Measurements from ENCODE around the gene RNF213.

RNF213 gene

DNA sequence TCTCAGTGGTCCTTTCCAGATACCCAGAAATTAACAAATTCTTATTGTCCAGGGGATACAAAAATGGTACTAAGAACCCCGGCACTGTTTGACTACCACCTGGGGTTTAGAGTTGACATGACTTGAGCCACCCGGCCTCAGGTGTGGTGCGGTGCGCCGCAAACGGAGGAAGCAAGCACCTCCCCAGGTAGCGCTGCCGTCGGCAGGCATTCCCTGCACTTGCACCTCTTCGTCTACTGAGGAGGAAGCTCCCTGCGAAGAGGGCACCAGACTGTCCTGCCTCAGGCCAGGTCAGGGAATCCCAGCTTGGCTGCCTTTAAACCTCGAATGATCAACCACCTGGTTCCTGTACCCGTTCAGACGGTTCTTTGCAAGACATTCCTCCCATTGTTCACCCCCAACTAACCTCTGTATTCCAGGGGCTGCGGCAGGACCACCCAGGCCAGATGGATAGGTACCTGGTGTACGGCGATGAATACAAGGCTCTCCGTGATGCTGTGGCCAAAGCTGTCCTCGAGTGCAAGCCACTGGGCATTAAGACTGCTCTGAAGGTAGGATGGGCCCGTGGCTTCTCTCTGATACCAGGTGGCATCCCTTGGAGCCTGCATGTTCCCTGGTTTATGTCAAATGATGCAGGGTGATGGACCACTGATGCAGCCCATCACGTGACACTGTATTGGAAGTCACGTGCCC is 113.5 kb downstream of the RNF213 start:
- no peak for DNase-seq (ENCODE audit: extremely low read depth, insufficient read length)
- peaks cover 52% of the 10 kb centered on the region for H3K36me3 ChIP-seq (ENCODE audit: control insufficient read depth, insufficient read depth, low read length)
- TF ChIP-seq, protein P1, sequence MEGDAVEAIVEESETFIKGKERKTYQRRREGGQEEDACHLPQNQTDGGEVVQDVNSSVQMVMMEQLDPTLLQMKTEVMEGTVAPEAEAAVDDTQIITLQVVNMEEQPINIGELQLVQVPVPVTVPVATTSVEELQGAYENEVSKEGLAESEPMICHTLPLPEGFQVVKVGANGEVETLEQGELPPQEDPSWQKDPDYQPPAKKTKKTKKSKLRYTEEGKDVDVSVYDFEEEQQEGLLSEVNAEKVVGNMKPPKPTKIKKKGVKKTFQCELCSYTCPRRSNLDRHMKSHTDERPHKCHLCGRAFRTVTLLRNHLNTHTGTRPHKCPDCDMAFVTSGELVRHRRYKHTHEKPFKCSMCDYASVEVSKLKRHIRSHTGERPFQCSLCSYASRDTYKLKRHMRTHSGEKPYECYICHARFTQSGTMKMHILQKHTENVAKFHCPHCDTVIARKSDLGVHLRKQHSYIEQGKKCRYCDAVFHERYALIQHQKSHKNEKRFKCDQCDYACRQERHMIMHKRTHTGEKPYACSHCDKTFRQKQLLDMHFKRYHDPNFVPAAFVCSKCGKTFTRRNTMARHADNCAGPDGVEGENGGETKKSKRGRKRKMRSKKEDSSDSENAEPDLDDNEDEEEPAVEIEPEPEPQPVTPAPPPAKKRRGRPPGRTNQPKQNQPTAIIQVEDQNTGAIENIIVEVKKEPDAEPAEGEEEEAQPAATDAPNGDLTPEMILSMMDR (IDR thresholded peaks at IDR 0.05; ENCODE audit: insufficient read depth, low read length, poor library complexity, severe bottlenecking) = no peak
- H3K27me3 ChIP-seq (replicated peaks; ENCODE audit: control insufficient read depth, insufficient read depth, low read length) = no peaks in the 10 kb centered on the region
- no peak overlapping the region for H3K4me3 ChIP-seq (replicated peaks; ENCODE audit: low read depth, low read length)

DNA sequence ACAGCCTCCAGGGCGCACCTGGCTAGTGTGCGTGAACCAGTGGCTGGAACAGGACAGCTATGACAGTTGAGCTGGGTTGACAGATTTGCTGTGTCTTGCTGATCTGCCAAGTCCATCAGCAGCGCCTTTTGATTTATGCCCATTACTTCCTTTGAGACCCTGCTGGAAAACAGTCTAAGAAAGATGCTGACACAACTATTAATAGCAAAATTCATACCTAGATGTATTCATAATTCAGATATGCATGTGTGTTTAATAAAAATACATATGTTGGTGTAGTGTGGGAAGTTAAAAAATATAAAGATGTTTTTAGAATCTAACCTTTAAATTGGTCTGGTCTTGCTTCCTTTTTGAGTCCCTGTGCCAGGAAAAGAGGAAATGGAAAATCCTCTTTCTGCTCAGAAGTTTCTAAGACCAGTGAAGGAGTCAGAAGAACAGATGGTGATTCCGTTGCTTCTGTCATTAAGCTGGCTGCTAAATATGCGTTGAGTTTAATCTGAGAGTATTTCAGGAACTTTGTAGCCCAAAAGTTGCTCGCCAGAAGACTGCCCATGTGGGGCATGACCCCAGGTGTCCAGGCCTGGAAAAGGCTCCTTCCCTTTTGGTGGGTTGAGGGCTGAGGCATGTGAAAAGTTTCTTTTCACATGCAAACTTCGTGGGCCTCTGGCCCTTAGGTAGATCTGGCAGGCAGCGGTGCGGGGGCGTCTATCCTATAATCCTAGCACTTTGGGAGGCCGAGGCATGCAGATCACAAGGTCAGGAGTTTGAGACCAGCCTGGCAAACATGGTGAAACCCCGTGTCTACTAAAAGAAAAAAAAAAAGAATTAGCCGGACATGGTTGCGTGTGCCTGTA is 114.3 kb downstream of the RNF213 start:
- Histone ChIP-seq H3K36me3 (ENCODE audit: control insufficient read depth, insufficient read depth, low read length) (peaks cover 49% of the 10 kb centered on the region), H3K27me3 (replicated peaks; ENCODE audit: control insufficient read depth, insufficient read depth, low read length) (no peaks in the 10 kb centered on the region), H3K4me3 (replicated peaks; ENCODE audit: low read depth, low read length) (no peak overlapping the region)
- TF ChIP-seq, protein P1 (IDR thresholded peaks at IDR 0.05; ENCODE audit: insufficient read depth, low read length, poor library complexity, severe bottlenecking) = no peak
- no peak for DNase-seq (ENCODE audit: extremely low read depth, insufficient read length)

DNA sequence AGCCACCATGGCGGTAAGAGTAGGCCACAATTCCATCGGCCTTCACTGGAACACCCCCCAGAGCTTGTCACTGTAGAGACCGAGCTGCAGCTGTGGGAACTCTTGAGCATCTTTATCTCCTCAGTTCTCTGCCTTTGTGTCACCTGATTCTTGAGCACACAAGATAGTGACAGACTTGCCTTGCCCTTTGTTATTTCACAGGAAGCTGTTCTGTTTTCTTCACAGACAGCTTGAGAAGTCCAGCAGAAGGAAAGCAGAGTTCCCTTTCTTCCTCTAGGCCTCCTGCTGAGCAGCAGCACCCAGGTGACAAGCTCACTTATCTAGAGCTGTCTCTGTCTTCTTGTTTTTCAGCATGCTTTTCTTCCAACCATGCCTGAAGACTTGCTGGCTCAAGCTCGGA is 115.9 kb downstream of the RNF213 start:
- H3K27me3 ChIP-seq (replicated peaks; ENCODE audit: control insufficient read depth, insufficient read depth, low read length) = no peaks in the 10 kb centered on the region
- TF ChIP-seq, protein P1 (IDR thresholded peaks at IDR 0.05; ENCODE audit: insufficient read depth, low read length, poor library complexity, severe bottlenecking) = no peak
- H3K36me3 ChIP-seq (ENCODE audit: control insufficient read depth, insufficient read depth, low read length) = peaks cover 54% of the 10 kb centered on the region
- H3K4me3 ChIP-seq (replicated peaks; ENCODE audit: low read depth, low read length) = no peak overlapping the region
- no peak for DNase-seq (ENCODE audit: extremely low read depth, insufficient read length)

DNA sequence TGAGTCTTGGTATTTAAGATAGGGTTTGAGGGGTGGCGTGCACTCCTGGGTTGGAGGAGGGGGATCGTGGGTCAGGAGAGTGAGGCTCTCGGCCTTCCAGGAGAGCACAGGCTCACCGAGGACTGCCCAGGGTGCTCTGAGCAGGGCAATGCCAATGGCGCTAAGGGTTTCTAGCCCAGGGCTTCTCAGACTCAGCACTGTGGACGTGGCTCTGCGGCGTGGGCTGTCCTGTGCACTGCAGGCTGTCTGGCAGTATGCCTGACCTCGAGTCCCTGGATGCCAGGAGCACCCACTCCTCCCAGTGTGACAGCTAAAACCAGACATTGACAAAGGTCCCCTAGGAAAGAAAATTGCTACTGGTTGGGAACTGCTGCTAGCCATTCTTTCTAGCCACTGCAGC is 117.1 kb downstream of the RNF213 start:
- TF ChIP-seq, protein P1 (IDR thresholded peaks at IDR 0.05; ENCODE audit: insufficient read depth, low read length, poor library complexity, severe bottlenecking) = no peak
- no peak for DNase-seq (ENCODE audit: extremely low read depth, insufficient read length)
- H3K36me3 ChIP-seq (ENCODE audit: control insufficient read depth, insufficient read depth, low read length) = peaks cover 53% of the 10 kb centered on the region
- no peaks in the 10 kb centered on the region for H3K27me3 ChIP-seq (replicated peaks; ENCODE audit: control insufficient read depth, insufficient read depth, low read length)
- H3K4me3 ChIP-seq (replicated peaks; ENCODE audit: low read depth, low read length) = no peak overlapping the region

DNA sequence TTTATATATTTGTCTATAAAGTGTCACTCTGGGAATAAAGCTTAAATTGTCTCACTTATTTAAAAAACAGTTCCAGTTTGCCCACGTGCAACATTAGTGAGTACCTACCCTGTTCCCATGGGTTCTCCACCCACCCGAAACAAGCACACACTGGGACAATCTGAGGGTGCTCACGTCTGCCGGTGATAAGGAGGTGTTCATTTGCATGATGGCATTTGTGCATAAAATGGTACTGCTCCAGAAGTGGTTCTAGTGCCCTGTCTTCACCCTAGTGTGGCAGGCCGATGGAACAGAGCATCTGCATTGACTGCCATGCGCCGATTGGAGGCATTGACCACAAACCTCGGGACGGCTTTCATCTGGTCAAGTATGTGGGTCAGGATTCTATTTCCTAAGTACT is 118.7 kb downstream of the RNF213 start:
- TF ChIP-seq, protein P1 (IDR thresholded peaks at IDR 0.05; ENCODE audit: insufficient read depth, low read length, poor library complexity, severe bottlenecking) = no peak
- Histone ChIP-seq H3K27me3 (replicated peaks; ENCODE audit: control insufficient read depth, insufficient read depth, low read length) (no peaks in the 10 kb centered on the region), H3K36me3 (ENCODE audit: control insufficient read depth, insufficient read depth, low read length) (peaks cover 50% of the 10 kb centered on the region), H3K4me3 (replicated peaks; ENCODE audit: low read depth, low read length) (no peak overlapping the region)
- DNase-seq (ENCODE audit: extremely low read depth, insufficient read length) = no peak
